Measurements from ENCODE around the gene IFFO2. TPM values are rescaled to one million over a fixed set of nuclear protein-coding genes. Genes with fewer than 3 reads are reported as not detected.

IFFO2 gene
- total and polyA plus RNA-seq, 2 of the 13 experiments (the other 11 are each of a cell fraction or from before 2014, with no cell fraction given), result 7.3 to 16.7 TPM

GRCh38 chr1:18957532-18958300 is 1.2 kb upstream of the IFFO2 start (continued):
- TF ChIP-seq SALL1 (CRISPR knock-in tag; IDR thresholded peaks at IDR 0.05) (peak; percentile 32; the same call in 1 of the 2 replicates), HBP1 (CRISPR knock-in tag; IDR thresholded peaks at IDR 0.05; ENCODE audit: low read depth) (no peak), SKI (IDR thresholded peaks at IDR 0.05; ENCODE audit: partially characterized antibody) (no peak), BCLAF1 (IDR thresholded peaks at IDR 0.05) (no peak), ZSCAN25 (CRISPR knock-in tag; IDR thresholded peaks at IDR 0.05) (no peak), ZNF839 (CRISPR knock-in tag; IDR thresholded peaks at IDR 0.05; ENCODE audit: borderline replicate concordance) (no peak), DZIP1 (CRISPR knock-in tag; IDR thresholded peaks at IDR 0.05) (no peak), GLI4 (CRISPR knock-in tag; IDR thresholded peaks at IDR 0.05; ENCODE audit: borderline replicate concordance) (no peak), ZNF225 (CRISPR knock-in tag; IDR thresholded peaks at IDR 0.05) (no peak), IKZF1 (IDR thresholded peaks at IDR 0.05) (no peak), ZNF879 (CRISPR knock-in tag; IDR thresholded peaks at IDR 0.05) (peak; percentile 76; the same call in 1 of the 2 replicates), ZNF788 (CRISPR knock-in tag; IDR thresholded peaks at IDR 0.05; ENCODE audit: borderline replicate concordance) (no peak), ZNF660 (CRISPR knock-in tag; IDR thresholded peaks at IDR 0.05; ENCODE audit: borderline replicate concordance, low read depth) (no peak)
- TF ChIP-seq, protein P1, sequence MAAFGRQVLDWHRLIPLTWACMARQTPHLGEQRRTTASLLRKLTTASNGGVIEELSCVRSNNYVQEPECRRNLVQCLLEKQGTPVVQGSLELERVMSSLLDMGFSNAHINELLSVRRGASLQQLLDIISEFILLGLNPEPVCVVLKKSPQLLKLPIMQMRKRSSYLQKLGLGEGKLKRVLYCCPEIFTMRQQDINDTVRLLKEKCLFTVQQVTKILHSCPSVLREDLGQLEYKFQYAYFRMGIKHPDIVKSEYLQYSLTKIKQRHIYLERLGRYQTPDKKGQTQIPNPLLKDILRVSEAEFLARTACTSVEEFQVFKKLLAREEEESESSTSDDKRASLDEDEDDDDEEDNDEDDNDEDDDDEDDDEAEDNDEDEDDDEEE (CRISPR knock-in tag; IDR thresholded peaks at IDR 0.05), result no peak
- TF ChIP-seq, protein P2, sequence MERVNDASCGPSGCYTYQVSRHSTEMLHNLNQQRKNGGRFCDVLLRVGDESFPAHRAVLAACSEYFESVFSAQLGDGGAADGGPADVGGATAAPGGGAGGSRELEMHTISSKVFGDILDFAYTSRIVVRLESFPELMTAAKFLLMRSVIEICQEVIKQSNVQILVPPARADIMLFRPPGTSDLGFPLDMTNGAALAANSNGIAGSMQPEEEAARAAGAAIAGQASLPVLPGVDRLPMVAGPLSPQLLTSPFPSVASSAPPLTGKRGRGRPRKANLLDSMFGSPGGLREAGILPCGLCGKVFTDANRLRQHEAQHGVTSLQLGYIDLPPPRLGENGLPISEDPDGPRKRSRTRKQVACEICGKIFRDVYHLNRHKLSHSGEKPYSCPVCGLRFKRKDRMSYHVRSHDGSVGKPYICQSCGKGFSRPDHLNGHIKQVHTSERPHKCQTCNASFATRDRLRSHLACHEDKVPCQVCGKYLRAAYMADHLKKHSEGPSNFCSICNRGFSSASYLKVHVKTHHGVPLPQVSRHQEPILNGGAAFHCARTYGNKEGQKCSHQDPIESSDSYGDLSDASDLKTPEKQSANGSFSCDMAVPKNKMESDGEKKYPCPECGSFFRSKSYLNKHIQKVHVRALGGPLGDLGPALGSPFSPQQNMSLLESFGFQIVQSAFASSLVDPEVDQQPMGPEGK (CRISPR knock-in tag; IDR thresholded peaks at IDR 0.05), result peak; percentile 64; the same call in 1 of the 2 replicates
- TF ChIP-seq, protein P3, sequence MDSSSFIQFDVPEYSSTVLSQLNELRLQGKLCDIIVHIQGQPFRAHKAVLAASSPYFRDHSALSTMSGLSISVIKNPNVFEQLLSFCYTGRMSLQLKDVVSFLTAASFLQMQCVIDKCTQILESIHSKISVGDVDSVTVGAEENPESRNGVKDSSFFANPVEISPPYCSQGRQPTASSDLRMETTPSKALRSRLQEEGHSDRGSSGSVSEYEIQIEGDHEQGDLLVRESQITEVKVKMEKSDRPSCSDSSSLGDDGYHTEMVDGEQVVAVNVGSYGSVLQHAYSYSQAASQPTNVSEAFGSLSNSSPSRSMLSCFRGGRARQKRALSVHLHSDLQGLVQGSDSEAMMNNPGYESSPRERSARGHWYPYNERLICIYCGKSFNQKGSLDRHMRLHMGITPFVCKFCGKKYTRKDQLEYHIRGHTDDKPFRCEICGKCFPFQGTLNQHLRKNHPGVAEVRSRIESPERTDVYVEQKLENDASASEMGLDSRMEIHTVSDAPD (CRISPR knock-in tag; IDR thresholded peaks at IDR 0.05), result no peak
